ENCODE data around the gene VIL1. TPM values are rescaled to one million over a fixed set of nuclear protein-coding genes. Genes with fewer than 3 reads are reported as not detected.

The VIL1 gene
- 0.13 to 0.42 TPM (median 0.25 TPM) in 5 replicates for total RNA-seq (2022; extraction: Qiagen RNA extraction; ENCODE audit: low read depth)

DNA sequence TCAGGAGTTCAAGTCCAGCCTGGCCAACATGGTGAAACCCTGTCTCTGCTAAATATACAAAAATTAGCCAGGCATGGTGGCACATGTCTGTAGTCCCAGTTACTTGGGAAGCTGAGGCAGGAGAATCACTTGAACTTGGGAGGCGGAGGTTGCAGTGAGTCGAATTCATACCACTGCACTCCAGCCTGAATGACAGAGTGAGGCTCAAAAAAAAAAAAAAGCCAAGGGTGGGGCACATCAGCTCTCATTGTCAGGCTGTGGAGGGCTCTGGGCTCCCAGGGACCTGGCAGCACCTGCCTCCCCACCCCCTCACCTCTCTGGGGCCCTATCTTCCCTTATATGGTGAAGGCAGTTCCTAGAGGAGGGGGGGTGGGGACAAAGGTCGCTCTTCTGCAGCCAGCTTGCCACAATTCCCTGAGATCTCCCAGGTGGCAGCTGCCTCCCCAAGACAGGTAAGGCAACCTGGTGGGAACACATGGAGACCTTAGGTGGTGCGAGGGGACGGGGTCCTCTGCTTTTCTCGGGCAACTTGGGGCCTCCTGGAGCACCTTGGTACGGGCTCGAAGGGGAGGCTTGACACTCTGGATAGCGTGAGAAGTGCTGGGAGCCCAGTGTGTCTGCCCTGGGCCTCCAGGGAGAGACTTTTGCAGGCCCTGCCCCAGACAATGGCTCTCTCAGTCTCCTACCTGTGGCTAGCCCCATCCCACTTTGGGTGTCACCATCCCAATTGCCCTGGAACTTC is at the start of gene VIL1:
Gene VIL1, plus strand, starts transcription at position 407 of the 742 bp plus-strand sequence. CDS start 4,656 bp downstream, outside the sequence.

DNA sequence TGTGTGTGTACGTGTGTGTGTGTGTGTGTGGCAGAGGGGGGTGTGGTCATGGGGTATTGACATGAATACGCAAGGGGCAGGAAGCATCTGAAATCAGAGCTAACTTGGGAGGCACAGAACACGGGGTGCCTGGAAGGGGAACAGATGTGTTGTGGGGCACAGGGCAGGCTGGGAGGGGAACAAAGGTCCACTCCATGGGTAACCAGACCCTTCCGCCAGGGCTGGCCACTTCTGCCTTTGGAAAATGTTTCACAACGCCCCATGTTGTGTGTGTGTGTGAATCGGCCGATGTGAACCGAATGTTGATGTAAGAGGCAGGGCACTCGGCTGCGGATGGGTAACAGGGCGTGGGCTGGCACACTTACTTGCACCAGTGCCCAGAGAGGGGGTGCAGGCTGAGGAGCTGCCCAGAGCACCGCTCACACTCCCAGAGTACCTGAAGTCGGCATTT is 37.0 kb upstream of the VIL1 start, which contains the start of gene SLC11A1:
Gene SLC11A1, plus strand, starts transcription at position 358 of the 451 bp plus-strand sequence. CDS start 96 bp downstream, outside the sequence.

DNA sequence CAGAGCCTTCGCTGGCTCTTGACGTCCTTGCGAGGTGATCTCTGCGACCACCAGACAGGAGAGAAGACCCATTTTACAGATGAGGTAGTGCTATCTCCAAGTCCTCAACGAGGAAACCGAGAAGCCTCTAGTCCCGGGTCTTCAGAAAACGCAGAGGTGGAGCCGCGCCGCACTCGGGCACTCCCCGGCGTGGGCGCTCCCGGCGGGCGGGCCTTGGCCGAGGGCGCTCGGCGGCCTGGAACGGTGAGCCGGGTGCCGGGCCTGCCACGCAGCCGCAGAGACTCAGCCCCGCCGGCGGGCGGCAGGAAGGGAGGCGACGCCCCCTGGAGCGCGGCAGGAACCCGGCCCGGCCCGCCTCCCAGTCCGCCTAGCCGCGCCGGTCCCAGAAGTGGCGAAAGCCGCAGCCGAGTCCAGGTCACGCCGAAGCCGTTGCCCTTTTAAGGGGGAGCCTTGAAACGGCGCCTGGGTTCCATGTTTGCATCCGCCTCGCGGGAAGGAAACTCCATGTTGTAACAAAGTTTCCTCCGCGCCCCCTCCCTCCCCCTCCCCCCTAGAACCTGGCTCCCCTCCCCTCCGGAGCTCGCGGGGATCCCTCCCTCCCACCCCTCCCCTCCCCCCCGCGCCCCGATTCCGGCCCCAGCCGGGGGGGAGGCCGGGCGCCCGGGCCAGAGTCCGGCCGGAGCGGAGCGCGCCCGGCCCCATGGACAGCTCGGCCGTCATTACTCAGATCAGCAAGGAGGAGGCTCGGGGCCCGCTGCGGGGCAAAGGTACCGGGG is 19.3 kb upstream of the VIL1 start, which contains the start of gene CTDSP1:
Gene CTDSP1, plus strand, starts transcription at position 478 of the 776 bp plus-strand sequence. Its CDS starts 223 bp downstream, at position 701.

Other genes with a start within 250 kb of the VIL1 start
- 272 to 316 TPM (median 301 TPM) in 5 replicates for gene ARPC2, start 201.9 kb upstream of the VIL1 start, total RNA-seq (2022; extraction: Qiagen RNA extraction; ENCODE audit: low read depth)
- gene GPBAR1, start 158.1 kb upstream of the VIL1 start, total RNA-seq (2022; extraction: Qiagen RNA extraction; ENCODE audit: low read depth), result 0.09 to 0.21 TPM (median 0.13 TPM) in 4 of 5 replicates, not detected in the other
- 112 to 185 TPM (median 124 TPM) in 5 replicates for gene AAMP, start 149.0 kb upstream of the VIL1 start, total RNA-seq (2022; extraction: Qiagen RNA extraction; ENCODE audit: low read depth)
- 51.0 to 68.8 TPM (median 66.6 TPM) in 5 replicates for gene PNKD, start 148.6 kb upstream of the VIL1 start, total RNA-seq (2022; extraction: Qiagen RNA extraction; ENCODE audit: low read depth)
- 114 to 128 TPM (median 126 TPM) in 5 replicates for gene TMBIM1, start 126.6 kb upstream of the VIL1 start, total RNA-seq (2022; extraction: Qiagen RNA extraction; ENCODE audit: low read depth)
- gene CATIP, start 62.3 kb upstream of the VIL1 start, total RNA-seq (2022; extraction: Qiagen RNA extraction; ENCODE audit: low read depth), result 0.20 TPM in 1 of 5 replicates, not detected in the others
- gene SLC11A1, start 36.9 kb upstream of the VIL1 start, total RNA-seq (2022; extraction: Qiagen RNA extraction; ENCODE audit: low read depth), result 0.16 to 0.27 TPM (median 0.21 TPM) in 5 replicates
- 57.9 to 72.9 TPM (median 69.3 TPM) in 5 replicates for gene CTDSP1, start 19.3 kb upstream of the VIL1 start, total RNA-seq (2022; extraction: Qiagen RNA extraction; ENCODE audit: low read depth)
- 4.5 to 5.7 TPM (median 5.4 TPM) in 5 replicates for gene USP37, start 149.2 kb downstream of the VIL1 start, total RNA-seq (2022; extraction: Qiagen RNA extraction; ENCODE audit: low read depth)
- 41.8 to 50.1 TPM (median 43.6 TPM) in 5 replicates for gene CNOT9, start 149.7 kb downstream of the VIL1 start, total RNA-seq (2022; extraction: Qiagen RNA extraction; ENCODE audit: low read depth)
- gene PLCD4, start 188.8 kb downstream of the VIL1 start, total RNA-seq (2022; extraction: Qiagen RNA extraction; ENCODE audit: low read depth), result 0.29 to 0.71 TPM (median 0.53 TPM) in 5 replicates
- 12.5 to 17.7 TPM (median 15.2 TPM) in 5 replicates for gene ZNF142, start 240.5 kb downstream of the VIL1 start, total RNA-seq (2022; extraction: Qiagen RNA extraction; ENCODE audit: low read depth)
- gene BCS1L, start 240.6 kb downstream of the VIL1 start, total RNA-seq (2022; extraction: Qiagen RNA extraction; ENCODE audit: low read depth), result 39.0 to 53.1 TPM (median 42.4 TPM) in 5 replicates